ENCODE results near the gene DHFR.

Gene DHFR

GRCh38 chr5:80632700-80633099 lies 22.1 kb downstream of the DHFR start:
- CTCF ChIA-PET = no interaction called here
- WGBS (ENCODE audit: insufficient coverage) = 80% methylated on average over 1 of the region's 2 CpGs
- POLR2A ChIA-PET = no interaction called here
- no peaks in the 10 kb centered on the region for H3K27me3 ChIP-seq (replicated peaks in 2 of 5; ENCODE audit: control insufficient read depth in 4 of 5, insufficient read depth in 5 of 5, low read length in 4 of 5)
- H3K27ac ChIP-seq (ENCODE audit: insufficient read depth in 1 of 2, low read depth in 1 of 2, low read length in 2 of 2, poor library complexity in 1 of 2, severe bottlenecking in 2 of 2) = no peak overlapping the region
- H3K4me1 ChIP-seq (ENCODE audit: control extremely low read depth in 1 of 4, control insufficient read depth in 4 of 4, insufficient read depth in 4 of 4, low read length in 3 of 4) = no peaks in the 10 kb centered on the region
- no peak overlapping the region for H3K4me3 ChIP-seq (ENCODE audit: control insufficient read depth in 1 of 7, extremely low read depth in 1 of 7, insufficient read depth in 4 of 7, low read depth in 2 of 7, low read length in 6 of 7)
- no peaks in the 10 kb centered on the region for H3K9me3 ChIP-seq (ENCODE audit: control extremely low read depth in 1 of 5, control insufficient read depth in 4 of 5, insufficient read depth in 2 of 5, low read depth in 1 of 5, low read length in 4 of 5)
- no peak for DNase-seq
- H3K36me3 ChIP-seq (ENCODE audit: control insufficient read depth in 4 of 4, insufficient read depth in 4 of 4, low read length in 3 of 4) = peaks cover 2 to 35% (median 12%) of the 10 kb centered on the region in 4 experiments

GRCh38 chr5:80631278-80632259 lies 23.2 kb downstream of the DHFR start:
- ChIA-PET POLR2A (no interaction called here), CTCF (no interaction called here)
- no peaks in the 10 kb centered on the region for H3K9me3 ChIP-seq (ENCODE audit: control extremely low read depth in 1 of 5, control insufficient read depth in 4 of 5, insufficient read depth in 2 of 5, low read depth in 1 of 5, low read length in 4 of 5)
- H3K36me3 ChIP-seq (ENCODE audit: control insufficient read depth in 4 of 4, insufficient read depth in 4 of 4, low read length in 3 of 4) = peaks cover 2 to 29% (median 10%) of the 10 kb centered on the region in 4 experiments
- no peak overlapping the region for H3K4me3 ChIP-seq (ENCODE audit: control insufficient read depth in 1 of 7, extremely low read depth in 1 of 7, insufficient read depth in 4 of 7, low read depth in 2 of 7, low read length in 6 of 7)
- DNase-seq = no peak
- H3K27ac ChIP-seq (ENCODE audit: insufficient read depth in 1 of 2, low read depth in 1 of 2, low read length in 2 of 2, poor library complexity in 1 of 2, severe bottlenecking in 2 of 2) = no peak overlapping the region
- H3K4me1 ChIP-seq (ENCODE audit: control extremely low read depth in 1 of 4, control insufficient read depth in 4 of 4, insufficient read depth in 4 of 4, low read length in 3 of 4) = no peaks in the 10 kb centered on the region
- 92% methylated on average over 6 of the region's 11 CpGs for WGBS (ENCODE audit: insufficient coverage)
- H3K27me3 ChIP-seq (replicated peaks in 2 of 5; ENCODE audit: control insufficient read depth in 4 of 5, insufficient read depth in 5 of 5, low read length in 4 of 5) = no peaks in the 10 kb centered on the region

GRCh38 chr5:80629281-80629680 lies 25.5 kb downstream of the DHFR start:
- Histone ChIP-seq H3K4me1 (ENCODE audit: control extremely low read depth in 1 of 4, control insufficient read depth in 4 of 4, insufficient read depth in 4 of 4, low read length in 3 of 4) (no peaks in the 10 kb centered on the region), H3K27me3 (replicated peaks in 2 of 5; ENCODE audit: control insufficient read depth in 4 of 5, insufficient read depth in 5 of 5, low read length in 4 of 5) (no peaks in the 10 kb centered on the region), H3K4me3 (ENCODE audit: control insufficient read depth in 1 of 7, extremely low read depth in 1 of 7, insufficient read depth in 4 of 7, low read depth in 2 of 7, low read length in 6 of 7) (no peak overlapping the region), H3K27ac (ENCODE audit: insufficient read depth in 1 of 2, low read depth in 1 of 2, low read length in 2 of 2, poor library complexity in 1 of 2, severe bottlenecking in 2 of 2) (no peak overlapping the region), H3K36me3 (ENCODE audit: control insufficient read depth in 4 of 4, insufficient read depth in 4 of 4, low read length in 3 of 4) (peaks cover 3 to 21% (median 7%) of the 10 kb centered on the region in 4 experiments), H3K9me3 (ENCODE audit: control extremely low read depth in 1 of 5, control insufficient read depth in 4 of 5, insufficient read depth in 2 of 5, low read depth in 1 of 5, low read length in 4 of 5) (no peaks in the 10 kb centered on the region)
- POLR2A ChIA-PET = no interaction called here
- CTCF ChIA-PET = no interaction called here
- DNase-seq = no peak

- ChIA-PET CTCF (no interaction called here), POLR2A (no interaction called here)
- peaks cover 0 to 3% (median 0%) of the 10 kb centered on the region in 5 experiments for H3K9me3 ChIP-seq (ENCODE audit: control extremely low read depth in 1 of 5, control insufficient read depth in 4 of 5, insufficient read depth in 2 of 5, low read depth in 1 of 5, low read length in 4 of 5)
- H3K4me3 ChIP-seq (ENCODE audit: control insufficient read depth in 1 of 7, extremely low read depth in 1 of 7, insufficient read depth in 4 of 7, low read depth in 2 of 7, low read length in 6 of 7) = no peak overlapping the region
- peaks cover 4 to 15% (median 6%) of the 10 kb centered on the region in 4 experiments for H3K36me3 ChIP-seq (ENCODE audit: control insufficient read depth in 4 of 4, insufficient read depth in 4 of 4, low read length in 3 of 4)
- WGBS (ENCODE audit: insufficient coverage) = 100% methylated on average over 2 of the region's 5 CpGs
- no peak for DNase-seq
- no peaks in the 10 kb centered on the region for H3K4me1 ChIP-seq (ENCODE audit: control extremely low read depth in 1 of 4, control insufficient read depth in 4 of 4, insufficient read depth in 4 of 4, low read length in 3 of 4)
- no peaks in the 10 kb centered on the region for H3K27me3 ChIP-seq (replicated peaks in 2 of 5; ENCODE audit: control insufficient read depth in 4 of 5, insufficient read depth in 5 of 5, low read length in 4 of 5)
- no peak overlapping the region for H3K27ac ChIP-seq (ENCODE audit: insufficient read depth in 1 of 2, low read depth in 1 of 2, low read length in 2 of 2, poor library complexity in 1 of 2, severe bottlenecking in 2 of 2)
Observed at GRCh38 chr5:80625230-80625629, 29.6 kb downstream of the DHFR start.

- H3K27me3 ChIP-seq (replicated peaks in 2 of 5; ENCODE audit: control insufficient read depth in 4 of 5, insufficient read depth in 5 of 5, low read length in 4 of 5) = no peaks in the 10 kb centered on the region
- peaks cover 0 to 3% (median 0%) of the 10 kb centered on the region in 5 experiments for H3K9me3 ChIP-seq (ENCODE audit: control extremely low read depth in 1 of 5, control insufficient read depth in 4 of 5, insufficient read depth in 2 of 5, low read depth in 1 of 5, low read length in 4 of 5)
- ChIA-PET POLR2A (interaction anchor here (0.7 kb wide), 1 partner anchor 16 kb away, joined by 3 read pairs; no protein-coding TSS in a partner anchor), CTCF (no interaction called here)
- H3K4me1 ChIP-seq (ENCODE audit: control extremely low read depth in 1 of 4, control insufficient read depth in 4 of 4, insufficient read depth in 4 of 4, low read length in 3 of 4) = peaks cover 0 to 5% (median 2%) of the 10 kb centered on the region in 4 experiments
- no peak overlapping the region for H3K27ac ChIP-seq (ENCODE audit: insufficient read depth in 1 of 2, low read depth in 1 of 2, low read length in 2 of 2, poor library complexity in 1 of 2, severe bottlenecking in 2 of 2)
- no peak for DNase-seq
- 91% methylated on average over 4 of the region's 4 CpGs for WGBS (ENCODE audit: insufficient coverage)
- H3K36me3 ChIP-seq (ENCODE audit: control insufficient read depth in 4 of 4, insufficient read depth in 4 of 4, low read length in 3 of 4) = peaks cover 0 to 10% (median 4%) of the 10 kb centered on the region in 4 experiments
- H3K4me3 ChIP-seq (ENCODE audit: control insufficient read depth in 1 of 7, extremely low read depth in 1 of 7, insufficient read depth in 4 of 7, low read depth in 2 of 7, low read length in 6 of 7) = no peak overlapping the region
Observed at GRCh38 chr5:80623999-80624398, 30.8 kb downstream of the DHFR start.

GRCh38 chr5:80622756-80623155 lies 32.0 kb downstream of the DHFR start:
- ChIA-PET POLR2A (no interaction called here), CTCF (interaction anchor here (1.1 kb wide), 1 partner anchor 11 kb away, joined by 3 read pairs; no protein-coding TSS in a partner anchor)
- WGBS (ENCODE audit: insufficient coverage) = 92% methylated on average over 2 of the region's 2 CpGs
- Histone ChIP-seq H3K9me3 (ENCODE audit: control extremely low read depth in 1 of 5, control insufficient read depth in 4 of 5, insufficient read depth in 2 of 5, low read depth in 1 of 5, low read length in 4 of 5) (peaks cover 0 to 3% (median 0%) of the 10 kb centered on the region in 5 experiments), H3K4me1 (ENCODE audit: control extremely low read depth in 1 of 4, control insufficient read depth in 4 of 4, insufficient read depth in 4 of 4, low read length in 3 of 4) (peaks cover 0 to 6% (median 2%) of the 10 kb centered on the region in 4 experiments), H3K4me3 (ENCODE audit: control insufficient read depth in 1 of 7, extremely low read depth in 1 of 7, insufficient read depth in 4 of 7, low read depth in 2 of 7, low read length in 6 of 7) (no peak overlapping the region), H3K27me3 (replicated peaks in 2 of 5; ENCODE audit: control insufficient read depth in 4 of 5, insufficient read depth in 5 of 5, low read length in 4 of 5) (no peaks in the 10 kb centered on the region), H3K27ac (ENCODE audit: insufficient read depth in 1 of 2, low read depth in 1 of 2, low read length in 2 of 2, poor library complexity in 1 of 2, severe bottlenecking in 2 of 2) (no peak overlapping the region), H3K36me3 (ENCODE audit: control insufficient read depth in 4 of 4, insufficient read depth in 4 of 4, low read length in 3 of 4) (peaks cover 0 to 10% (median 4%) of the 10 kb centered on the region in 4 experiments)
- no peak for DNase-seq

GRCh38 chr5:80620211-80620610 lies 34.6 kb downstream of the DHFR start:
- CTCF ChIA-PET = interaction anchor here (0.6 kb wide), 1 partner anchor 67 kb away, joined by 3 read pairs; no protein-coding TSS in a partner anchor
- POLR2A ChIA-PET = no interaction called here
- peaks cover 0 to 6% (median 2%) of the 10 kb centered on the region in 4 experiments for H3K4me1 ChIP-seq (ENCODE audit: control extremely low read depth in 1 of 4, control insufficient read depth in 4 of 4, insufficient read depth in 4 of 4, low read length in 3 of 4)
- no peak overlapping the region for H3K4me3 ChIP-seq (ENCODE audit: control insufficient read depth in 1 of 7, extremely low read depth in 1 of 7, insufficient read depth in 4 of 7, low read depth in 2 of 7, low read length in 6 of 7)
- H3K27ac ChIP-seq (ENCODE audit: insufficient read depth in 1 of 2, low read depth in 1 of 2, low read length in 2 of 2, poor library complexity in 1 of 2, severe bottlenecking in 2 of 2) = no peak overlapping the region
- peaks cover 0 to 3% (median 0%) of the 10 kb centered on the region in 5 experiments for H3K9me3 ChIP-seq (ENCODE audit: control extremely low read depth in 1 of 5, control insufficient read depth in 4 of 5, insufficient read depth in 2 of 5, low read depth in 1 of 5, low read length in 4 of 5)
- DNase-seq = no peak
- H3K27me3 ChIP-seq (replicated peaks in 2 of 5; ENCODE audit: control insufficient read depth in 4 of 5, insufficient read depth in 5 of 5, low read length in 4 of 5) = no peaks in the 10 kb centered on the region
- 93% methylated on average over 3 of the region's 4 CpGs for WGBS (ENCODE audit: insufficient coverage)
- H3K36me3 ChIP-seq (ENCODE audit: control insufficient read depth in 4 of 4, insufficient read depth in 4 of 4, low read length in 3 of 4) = peaks cover 0 to 10% (median 4%) of the 10 kb centered on the region in 4 experiments
